LNCAP (cell line): ENCODE results near the gene RNF26.

ENCODE experiments used
- CTCF ChIP-seq: fragments of 450-650 bp; IDR thresholded peaks from 2 replicates; pipeline ENCODE4 v1.5.1; 2017; ENCODE audit warnings: mild to moderate bottlenecking

Gene RNF26

DNA sequence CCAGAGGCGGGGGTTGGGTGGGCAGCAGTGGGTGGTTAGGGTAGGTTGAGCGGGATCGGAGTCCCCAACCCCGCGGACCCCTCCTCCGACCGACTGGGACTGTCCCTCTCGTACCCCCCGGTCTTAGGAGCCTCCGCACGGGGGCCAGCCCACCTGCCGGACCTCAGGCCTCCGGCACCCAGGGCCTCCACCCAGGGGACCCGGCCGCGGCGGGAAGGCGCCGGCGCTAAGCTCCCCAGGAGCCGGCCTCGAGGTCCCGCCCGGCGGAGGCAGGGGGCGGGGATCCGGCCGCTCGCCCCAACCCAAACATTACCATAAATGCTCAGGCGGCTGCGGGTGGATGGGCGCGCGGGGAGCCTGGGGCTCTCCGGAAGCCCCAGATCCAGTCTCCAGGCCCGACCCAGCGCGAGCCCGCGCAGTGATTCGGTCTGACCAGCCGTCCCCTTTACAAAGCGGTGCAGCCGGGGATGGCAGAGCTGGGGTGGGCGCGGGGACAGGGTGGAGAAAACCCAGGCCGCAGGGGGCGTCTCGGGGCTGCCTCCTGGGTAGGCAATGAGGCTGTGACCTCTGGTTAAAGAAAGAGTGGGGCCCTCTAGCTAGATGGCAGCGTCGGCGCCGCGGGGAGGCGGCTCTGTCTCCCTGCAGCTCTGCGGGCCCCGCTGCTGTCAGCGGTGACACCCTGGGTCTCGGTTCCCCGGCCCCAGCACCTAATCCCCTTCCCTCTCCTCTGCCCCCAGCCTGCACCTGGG lies 13.4 kb upstream of the RNF26 start:
- TF ChIP-seq CTCF, result no peak

- TF ChIP-seq CTCF, result no peak
These were observed 12.0 kb upstream of the RNF26 start for GRCh38 chr11:119322360-119322739.

DNA sequence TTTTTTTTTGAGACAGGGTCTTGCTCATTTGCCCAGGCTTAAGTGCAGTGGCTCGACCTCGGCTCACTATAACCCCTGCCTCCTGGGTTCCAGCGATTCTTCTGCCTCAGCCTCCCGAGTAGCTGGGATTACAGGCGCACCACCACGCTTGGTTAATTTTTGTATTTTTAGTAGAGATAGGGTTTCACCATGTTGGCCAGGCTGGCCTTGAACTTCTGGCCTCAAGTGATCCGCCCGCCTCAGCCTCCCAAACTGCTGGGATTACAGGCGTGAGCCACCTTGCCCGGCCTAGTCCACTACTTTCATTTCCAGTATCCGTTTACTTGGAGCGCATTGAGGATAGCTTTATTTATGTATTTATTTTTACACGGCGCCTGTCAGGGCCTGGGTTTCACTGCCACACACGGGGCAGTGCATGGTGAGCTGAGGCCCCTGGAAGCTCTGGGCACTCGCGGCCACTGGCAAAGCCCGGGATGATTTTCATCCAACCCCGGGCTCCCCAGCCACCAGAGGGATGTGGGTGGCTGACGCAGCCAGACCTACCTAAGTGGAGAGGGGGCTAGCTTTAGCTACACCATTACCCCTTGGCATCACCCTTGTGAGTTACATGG lies 11.3 kb upstream of the RNF26 start:
- TF ChIP-seq CTCF, result no peak

DNA sequence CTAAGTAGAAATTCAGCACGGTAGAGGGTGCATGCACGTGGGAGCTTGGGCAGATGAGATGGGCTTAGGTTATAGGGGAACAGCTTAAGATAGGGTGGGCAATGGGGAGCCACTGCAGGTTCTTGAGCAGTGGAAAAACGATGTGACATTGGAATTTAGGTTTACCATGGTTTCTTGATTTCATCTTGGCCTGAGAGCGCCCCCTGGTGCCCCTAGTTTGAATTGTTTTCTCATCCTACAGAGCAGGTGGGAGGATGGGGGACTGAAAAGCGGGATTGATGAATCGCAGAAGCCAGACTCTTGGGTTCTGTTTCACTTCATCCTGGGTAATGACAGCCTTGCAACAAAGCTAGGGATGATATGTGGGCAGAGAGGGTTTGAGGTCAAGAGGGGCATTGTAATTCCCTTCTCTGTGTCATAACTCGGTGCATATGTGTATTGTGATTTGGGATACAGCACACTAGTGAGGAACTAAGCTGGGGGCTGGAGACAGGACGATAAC lies 10.7 kb upstream of the RNF26 start:
- peak; percentile 75 for TF ChIP-seq CTCF

- TF ChIP-seq CTCF, result no peak
These were observed 10.1 kb upstream of the RNF26 start for GRCh38 chr11:119324189-119324588.

GRCh38 chr11:119329320-119329719 lies 5.0 kb upstream of the RNF26 start:
- no peak for TF ChIP-seq CTCF

DNA sequence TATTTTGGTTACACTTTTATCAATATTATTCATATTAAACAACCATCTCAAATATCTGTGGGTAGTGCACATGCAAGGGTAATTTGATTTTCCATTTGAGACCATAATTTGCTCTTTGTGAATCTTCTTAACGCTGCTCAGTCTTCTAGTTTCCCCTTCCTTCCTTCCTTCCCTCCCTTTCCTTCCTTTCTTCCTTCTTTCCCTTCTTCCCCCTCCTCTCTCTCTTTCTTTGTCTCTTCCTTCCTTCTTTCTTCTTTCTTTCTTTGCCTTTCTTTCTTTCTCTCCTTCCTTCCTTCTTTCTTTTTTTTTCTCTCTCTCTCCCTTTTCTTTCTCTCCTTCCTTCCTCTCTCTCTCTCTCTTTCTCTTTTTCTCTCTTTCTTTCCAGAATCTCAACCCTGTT lies 4.1 kb upstream of the RNF26 start:
- no peak for TF ChIP-seq CTCF
